Effector memory CD4-positive, alpha-beta T cell (primary cell): ENCODE measurements around the gene SDHB.

Experiments
- DNase-seq, 3 donors: peaks; one replicate each; pipeline ENCODE4 v3.0.0-alpha.2; 2020
- H3K27ac ChIP-seq: 2 replicates; pipeline ENCODE4 v1.7.0; 2013; ENCODE audit warnings: mild to moderate bottlenecking, low read length, moderate library complexity; ENCODE audit not compliant: insufficient read depth, poor library complexity, severe bottlenecking
- H3K27me3 ChIP-seq: replicated peaks from 2 replicates; pipeline ENCODE4 v1.7.0; 2013; ENCODE audit warnings: mild to moderate bottlenecking, low read length; ENCODE audit not compliant: insufficient read depth, control insufficient read depth, poor library complexity, severe bottlenecking
- H3K36me3 ChIP-seq: 2 replicates; pipeline ENCODE4 v1.7.0; 2013; ENCODE audit warnings: mild to moderate bottlenecking, low read length, moderate library complexity; ENCODE audit not compliant: control insufficient read depth, insufficient read depth
- H3K4me1 ChIP-seq: 2 replicates; pipeline ENCODE4 v1.7.0; 2013; ENCODE audit warnings: low read length, mild to moderate bottlenecking; ENCODE audit not compliant: control insufficient read depth, insufficient read depth, poor library complexity, severe bottlenecking
- H3K4me3 ChIP-seq: 2 replicates; pipeline ENCODE4 v1.7.0; 2013; ENCODE audit warnings: low read length, low read depth, mild to moderate bottlenecking; ENCODE audit not compliant: insufficient read depth, poor library complexity, severe bottlenecking
- H3K9me3 ChIP-seq: 2 replicates; pipeline ENCODE4 v1.7.0; 2013; ENCODE audit warnings: mild to moderate bottlenecking, low read length, moderate library complexity; ENCODE audit not compliant: control insufficient read depth

Gene SDHB

DNA sequence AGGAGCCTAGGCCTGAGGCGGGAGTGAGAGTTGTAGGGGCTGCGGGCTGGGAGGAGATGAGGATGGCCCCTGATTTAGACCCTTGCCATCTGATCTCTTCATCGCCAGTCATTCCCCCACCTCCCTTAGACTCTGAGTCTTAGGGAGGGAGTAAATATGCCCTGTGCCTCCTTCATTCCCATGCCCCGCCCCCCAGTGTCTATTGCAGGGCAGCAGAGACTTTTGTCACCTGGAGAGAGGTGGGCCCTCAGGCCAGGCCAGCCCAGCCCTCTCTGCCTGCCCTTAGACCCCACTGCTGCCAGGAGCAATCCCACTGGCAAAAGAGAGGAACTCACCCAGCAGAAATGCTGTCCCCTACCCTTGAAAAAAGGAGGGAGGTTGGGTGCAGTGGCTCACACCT lies 70.2 kb downstream of the SDHB start:
- Histone ChIP-seq H3K4me1 (peaks cover 4% of the 10 kb centered on the region), H3K36me3 (peaks cover 24% of the 10 kb centered on the region), H3K4me3 (no peak overlapping the region), H3K27me3 (peaks cover 3% of the 10 kb centered on the region), H3K9me3 (no peaks in the 10 kb centered on the region), H3K27ac (no peak overlapping the region)
- no peak for DNase-seq

- no peaks in the 10 kb centered on the region for H3K9me3 ChIP-seq
- no peak for DNase-seq
- no peak overlapping the region for H3K4me3 ChIP-seq
- H3K27me3 ChIP-seq = peaks cover 3% of the 10 kb centered on the region
- no peak overlapping the region for H3K27ac ChIP-seq
- peaks cover 4% of the 10 kb centered on the region for H3K4me1 ChIP-seq
- H3K36me3 ChIP-seq = peaks cover 20% of the 10 kb centered on the region
These were observed 70.9 kb downstream of the SDHB start for GRCh38 chr1:16982902-16983301.

DNA sequence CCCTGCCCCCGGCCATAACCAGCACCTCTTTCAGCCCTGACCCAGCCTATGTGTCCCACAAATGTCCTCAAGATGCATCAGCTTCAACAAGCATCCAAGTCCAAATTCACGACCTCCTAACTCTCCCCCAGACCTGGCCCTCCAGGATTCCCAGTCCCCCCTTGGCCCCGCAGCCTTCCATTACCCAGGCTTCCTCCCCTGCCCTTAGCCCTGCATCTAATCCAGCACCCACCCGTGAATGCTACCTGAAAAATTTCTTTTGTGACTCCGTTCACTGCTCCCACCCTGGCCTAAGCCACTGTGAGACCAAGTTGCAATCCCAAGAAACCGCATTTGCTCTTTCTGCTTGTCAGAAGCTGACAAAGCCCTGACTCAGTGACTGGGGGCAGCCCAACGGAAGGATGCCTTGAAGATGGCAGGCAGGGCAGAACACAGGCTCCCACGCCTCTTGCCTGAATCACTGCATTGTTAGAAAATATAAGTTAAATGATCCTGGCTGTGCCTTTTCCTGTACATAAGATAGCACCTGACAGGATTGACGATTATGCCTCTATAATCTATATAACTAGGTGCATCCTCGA lies 72.5 kb downstream of the SDHB start:
- no peaks in the 10 kb centered on the region for H3K9me3 ChIP-seq
- peaks cover 3% of the 10 kb centered on the region for H3K27me3 ChIP-seq
- H3K27ac ChIP-seq = no peak overlapping the region
- H3K4me3 ChIP-seq = no peak overlapping the region
- H3K4me1 ChIP-seq = peaks cover 4% of the 10 kb centered on the region
- no peak for DNase-seq
- H3K36me3 ChIP-seq = peaks cover 8% of the 10 kb centered on the region

GRCh38 chr1:16980473-16981268 lies 73.2 kb downstream of the SDHB start, which contains the start of gene MFAP2:
Gene MFAP2, minus strand, starts transcription at chr1:16980620. Its CDS starts 2,347 bp downstream, at chr1:16978273.
- no peaks in the 10 kb centered on the region for H3K9me3 ChIP-seq
- DNase-seq = no peak
- peaks cover 2% of the 10 kb centered on the region for H3K36me3 ChIP-seq
- no peak within 1 kb of the TSS for H3K27ac ChIP-seq
- peak within 1 kb of the TSS; percentile 32 for H3K4me3 ChIP-seq
- H3K27me3 ChIP-seq = peaks cover 3% of the 10 kb centered on the region
- H3K4me1 ChIP-seq = peaks cover 4% of the 10 kb centered on the region

- no peak for DNase-seq
- Histone ChIP-seq H3K4me1 (peaks cover 4% of the 10 kb centered on the region), H3K36me3 (no peaks in the 10 kb centered on the region), H3K4me3 (peak overlapping the region; percentile 32), H3K27ac (no peak overlapping the region), H3K27me3 (peaks cover 3% of the 10 kb centered on the region), H3K9me3 (no peaks in the 10 kb centered on the region)
These were observed 74.1 kb downstream of the SDHB start for GRCh38 chr1:16979475-16980327.

DNA sequence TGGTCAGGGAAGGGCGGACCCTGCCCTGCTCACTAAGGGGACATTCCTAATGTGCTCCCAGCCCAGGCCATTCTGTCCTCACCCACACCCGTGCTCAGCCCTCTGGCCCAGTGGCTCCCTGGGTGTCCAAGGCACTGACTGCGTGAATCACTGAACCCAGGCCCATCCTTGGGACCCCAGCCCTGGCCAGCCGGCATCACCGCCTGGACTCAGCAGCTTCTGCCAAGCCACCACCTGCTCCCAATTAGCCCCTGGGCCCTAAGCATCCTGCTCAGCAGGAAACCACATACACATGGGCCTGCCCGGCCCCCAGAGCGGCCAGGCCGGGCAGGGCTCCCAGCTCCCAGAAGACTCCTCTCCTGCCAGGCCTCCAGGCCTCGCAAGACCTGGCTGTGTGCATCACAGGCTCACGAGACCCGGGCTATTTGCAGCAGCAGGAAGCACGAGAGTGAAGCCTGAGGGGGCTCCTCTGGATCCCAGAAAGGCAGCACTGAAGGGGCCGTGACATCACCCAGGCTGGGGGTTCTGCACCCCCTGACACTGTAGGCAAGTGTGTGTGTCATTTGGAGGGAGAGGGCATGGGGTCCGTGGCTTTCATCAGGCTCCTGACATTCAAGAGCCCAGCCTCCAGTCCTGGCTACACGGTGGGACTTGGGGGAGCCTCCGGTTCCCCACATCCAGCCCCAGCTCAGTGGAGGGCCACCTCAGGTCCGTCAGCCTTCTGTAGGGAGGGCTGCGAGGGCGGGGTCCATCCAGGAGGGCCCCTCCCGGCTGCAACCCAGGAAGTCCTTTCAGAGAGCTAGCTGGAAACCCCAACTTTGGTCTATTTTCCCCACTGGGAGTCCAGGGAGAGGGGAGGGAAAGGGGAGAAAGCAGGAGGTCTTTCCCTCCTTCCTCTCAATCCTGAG lies 75.0 kb downstream of the SDHB start:
- Histone ChIP-seq H3K27ac (no peak overlapping the region), H3K9me3 (no peaks in the 10 kb centered on the region), H3K4me3 (no peak overlapping the region), H3K36me3 (no peaks in the 10 kb centered on the region), H3K4me1 (peaks cover 4% of the 10 kb centered on the region), H3K27me3 (peaks cover 3% of the 10 kb centered on the region)
- no peak for DNase-seq

- no peak overlapping the region for H3K27ac ChIP-seq
- no peaks in the 10 kb centered on the region for H3K9me3 ChIP-seq
- H3K4me3 ChIP-seq = no peak overlapping the region
- no peaks in the 10 kb centered on the region for H3K36me3 ChIP-seq
- peaks cover 4% of the 10 kb centered on the region for H3K4me1 ChIP-seq
- no peak for DNase-seq
- H3K27me3 ChIP-seq = peaks cover 3% of the 10 kb centered on the region
These were observed 75.7 kb downstream of the SDHB start for GRCh38 chr1:16978139-16978538.

- no peak for DNase-seq
- Histone ChIP-seq H3K27ac (no peak overlapping the region), H3K36me3 (no peaks in the 10 kb centered on the region), H3K9me3 (no peaks in the 10 kb centered on the region), H3K4me1 (peaks cover 4% of the 10 kb centered on the region), H3K27me3 (peaks cover 3% of the 10 kb centered on the region), H3K4me3 (no peak overlapping the region)
These were observed 76.5 kb downstream of the SDHB start for GRCh38 chr1:16977377-16977776.

GRCh38 chr1:16976966-16977365 lies 76.9 kb downstream of the SDHB start:
- no peaks in the 10 kb centered on the region for H3K9me3 ChIP-seq
- H3K4me1 ChIP-seq = peaks cover 4% of the 10 kb centered on the region
- H3K4me3 ChIP-seq = no peak overlapping the region
- no peaks in the 10 kb centered on the region for H3K36me3 ChIP-seq
- H3K27ac ChIP-seq = no peak overlapping the region
- H3K27me3 ChIP-seq = peaks cover 3% of the 10 kb centered on the region
- no peak for DNase-seq
